Heart left ventricle (tissue), 13 donors: ENCODE results near the gene TRIM8.

ENCODE experiments used
- CTCF ChIP-seq, 12 donors: fragments of 200-600 bp; sonication (generic) in 4 of 12; IDR thresholded peaks; one replicate each; pipeline versions ENCODE4 v1.5.0 to v1.8.0; 2018 to 2022; ENCODE audit warnings: antibody characterized with exemption in 12 of 12, mild to moderate bottlenecking in 5 of 12
- POLR2A ChIP-seq, 2 donors: fragments of 450-650 bp; IDR thresholded peaks; one replicate each; pipeline ENCODE4 v1.6.1; 2017; ENCODE audit warnings: antibody characterized with exemption in 2 of 2, mild to moderate bottlenecking in 2 of 2, moderate library complexity in 2 of 2
- donor health status: ischemic (EF 13 %, LVEDD 7.1; RV severe dilation, severe dysfunction).
- donor health status: DM: no; HTN: yes; CAD: no.
- donor health status: DM: no; HTN: no; CAD: no.
- donor health status: ischemic (EF 25% LVEDD 6.9; RV normal size, moderate dysfunction).
- donor health status: ischemic (EF 25% LVEDD 5.7; RV mildly dilated, moderate dysfunction).
- donor health status: ischemic (EF 35%, LVEDD 5.7; RV mildly dilated, moderate dysfunction).
- donor health status: nonischemic (EF 11% LVEDD 7.7; RV severe dilation, severe dysfunction).
- donor health status: DM: yes; HTN: yes; CAD: no.
- donor health status: PGD.
- donor health status: ischemic (EF 29% LVEDD 5.4; RV normal size, mild dysfunction).
- donor health status: nonischemic (EF 23%, LVEDD 6.1; RV moderate dilation, normal function).

GRCh38 chr10:102670871-102671434 is 26.7 kb downstream of the TRIM8 start:
- TF ChIP-seq CTCF (IDR thresholded peaks at IDR 0.05) (no peak), POLR2A (IDR thresholded peaks at IDR 0.05) (no peak)
